ENCODE results near the gene THSD4.

The THSD4 gene

DNA sequence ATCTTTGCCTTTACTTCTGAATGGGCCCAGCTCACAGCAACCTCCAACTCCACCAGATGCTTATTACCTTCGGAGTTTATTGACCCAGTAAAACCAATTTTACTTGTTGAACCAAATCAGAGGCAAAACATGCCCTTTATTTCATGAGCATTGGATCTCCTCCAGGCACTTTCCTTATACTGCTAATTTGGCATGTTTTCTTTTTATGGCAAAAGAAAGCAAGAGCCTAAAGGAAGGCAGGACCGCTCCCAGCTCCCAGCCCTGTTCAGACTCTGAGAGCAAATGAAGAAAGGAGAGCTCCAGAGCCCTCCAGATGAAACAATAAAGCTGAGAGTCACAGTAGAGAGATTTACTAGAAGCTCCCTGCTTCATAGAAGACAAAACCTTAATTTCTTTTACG, 613.6 kb downstream of the THSD4 start:
- no peak overlapping the region for H3K4me3 Mint-ChIP-seq
- no peak for DNase-seq
- peaks cover 16 to 28% of the 10 kb centered on the region in 2 donors for H3K27me3 Mint-ChIP-seq
- H3K27ac Mint-ChIP-seq, result no peak overlapping the region
- no peaks in the 10 kb centered on the region for H3K4me1 Mint-ChIP-seq
- H3K36me3 Mint-ChIP-seq, result no peaks in the 10 kb centered on the region
- H3K9me3 Mint-ChIP-seq, result peaks cover 0 to 3% of the 10 kb centered on the region in 2 donors
- ATAC-seq (replicated peaks), result no peak

DNA sequence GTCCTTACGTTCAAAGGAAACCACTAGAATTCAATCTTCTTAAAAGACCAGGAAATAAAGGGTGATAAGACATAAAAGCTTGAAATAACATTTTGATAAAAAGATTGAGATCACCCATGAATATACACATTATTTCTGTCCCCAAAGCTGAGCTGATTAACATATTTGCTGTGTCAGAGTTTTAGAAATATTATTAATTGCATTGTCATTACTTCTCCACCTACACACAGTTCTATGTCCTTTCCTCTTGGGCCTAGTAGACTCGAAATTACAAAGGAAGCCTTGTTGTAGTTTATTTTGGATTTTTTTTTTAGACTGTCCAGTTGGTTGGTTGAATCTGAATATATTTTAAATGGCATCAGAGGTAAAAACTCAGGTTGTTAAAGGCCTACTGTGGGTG, 614.0 kb downstream of the THSD4 start:
- Mint-ChIP-seq H3K4me1 (no peaks in the 10 kb centered on the region), H3K27ac (no peak overlapping the region), H3K4me3 (no peak overlapping the region), H3K36me3 (no peaks in the 10 kb centered on the region), H3K9me3 (peaks cover 0 to 3% of the 10 kb centered on the region in 2 donors), H3K27me3 (peaks cover 14 to 28% of the 10 kb centered on the region in 2 donors)
- ATAC-seq (replicated peaks) (no peak), DNase-seq (no peak)

DNA sequence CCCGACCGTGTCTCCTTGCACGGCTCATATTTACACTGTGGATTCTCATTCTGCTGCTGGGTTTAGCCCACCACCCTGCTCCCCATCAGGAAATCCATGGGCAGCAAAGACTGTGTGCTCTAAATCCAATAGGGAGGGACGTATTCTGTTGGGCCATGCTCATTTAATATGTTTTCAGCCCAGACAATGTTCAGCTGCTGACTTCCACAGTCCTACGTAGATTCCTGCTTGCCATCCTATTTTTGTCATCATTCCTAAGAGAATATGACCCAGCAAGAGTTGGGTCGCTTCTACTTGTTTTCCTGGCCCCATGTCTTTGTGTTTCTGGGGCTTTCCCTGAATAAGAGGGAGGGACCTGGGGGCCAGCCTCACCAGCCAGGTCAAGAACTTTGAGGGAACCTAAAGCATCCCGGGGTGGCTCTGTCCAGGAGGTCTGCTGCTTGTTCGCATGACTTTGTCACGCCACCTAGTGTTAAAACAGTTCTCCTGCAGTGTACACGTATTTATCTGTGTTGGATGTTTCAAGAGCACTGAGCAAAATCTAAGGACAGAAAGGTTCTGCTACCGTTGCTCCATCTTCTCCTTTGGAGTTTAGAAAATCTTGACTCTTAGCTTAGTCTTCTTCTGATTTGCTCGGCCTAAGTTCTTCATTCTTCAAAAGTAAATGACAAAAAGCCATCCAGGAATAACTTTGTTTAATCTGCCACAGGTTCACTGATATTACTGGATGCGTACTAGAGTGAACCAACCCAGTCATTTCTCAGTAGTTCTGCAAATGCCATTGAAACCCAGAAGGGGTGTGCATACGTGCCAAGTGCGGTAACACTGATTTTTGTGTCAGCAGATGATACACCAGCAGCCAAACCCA, 615.2 kb downstream of the THSD4 start:
- DNase-seq, result peak; percentile 9
- no peaks in the 10 kb centered on the region for H3K4me1 Mint-ChIP-seq

DNA sequence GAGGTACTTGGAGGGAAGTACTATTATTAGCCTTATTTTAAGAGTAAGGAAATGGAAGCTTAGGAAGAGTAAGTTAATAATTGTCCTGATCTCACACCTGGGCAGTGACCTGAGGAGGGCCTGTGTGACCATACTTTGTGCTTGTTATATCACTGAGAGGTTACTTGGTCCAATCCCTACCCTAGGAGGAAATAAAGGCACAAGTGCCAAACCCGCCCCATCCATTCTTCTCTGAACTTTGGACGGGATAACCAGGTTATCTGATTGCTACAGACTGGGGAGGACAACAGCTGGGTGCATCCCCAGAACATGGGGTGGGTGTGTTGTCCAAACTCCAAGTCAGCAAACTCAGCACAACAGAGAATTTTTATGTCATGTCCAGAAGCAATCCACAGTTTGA, 617.4 kb downstream of the THSD4 start:
- DNase-seq, result no peak
- no peak for ATAC-seq (replicated peaks)
- H3K4me1 Mint-ChIP-seq, result no peaks in the 10 kb centered on the region
- no peak overlapping the region for H3K27ac Mint-ChIP-seq
- peaks cover 0 to 3% of the 10 kb centered on the region in 2 donors for H3K9me3 Mint-ChIP-seq
- peaks cover 14 to 20% of the 10 kb centered on the region in 2 donors for H3K27me3 Mint-ChIP-seq
- no peaks in the 10 kb centered on the region for H3K36me3 Mint-ChIP-seq
- no peak overlapping the region for H3K4me3 Mint-ChIP-seq

More for the DNA sequence above, 615.2 kb downstream of the THSD4 start:
- peak; percentile 84 to 86 for ATAC-seq (replicated peaks)
- Mint-ChIP-seq H3K4me3 (no peak overlapping the region), H3K36me3 (no peaks in the 10 kb centered on the region), H3K9me3 (peaks cover 0 to 3% of the 10 kb centered on the region in 2 donors), H3K27ac (no peak overlapping the region), H3K27me3 (peaks cover 14 to 24% of the 10 kb centered on the region in 2 donors)

DNA sequence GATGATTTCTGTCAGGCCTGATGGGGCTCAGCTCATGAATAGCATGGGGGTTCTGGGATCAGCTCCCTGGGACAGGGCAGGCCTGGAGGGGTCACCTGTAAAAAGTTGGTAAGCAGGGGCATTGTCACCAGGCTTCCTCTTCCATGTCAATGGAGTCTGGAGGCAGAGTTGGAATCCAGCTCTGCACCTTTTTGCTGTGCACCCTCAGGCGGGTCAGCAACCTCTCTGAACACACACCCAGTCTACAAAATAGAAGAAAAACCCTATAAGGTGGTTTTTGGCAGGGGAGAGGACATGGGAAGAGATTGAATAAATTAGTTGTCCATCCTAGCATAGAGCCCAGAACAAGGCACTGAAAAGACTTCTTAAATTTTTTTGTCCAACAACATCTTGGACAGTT, 617.9 kb downstream of the THSD4 start:
- ATAC-seq (replicated peaks) (no peak), DNase-seq (no peak)
- Mint-ChIP-seq H3K9me3 (peaks cover 0 to 2% of the 10 kb centered on the region in 2 donors), H3K27ac (no peak overlapping the region), H3K4me3 (no peak overlapping the region), H3K4me1 (no peaks in the 10 kb centered on the region), H3K27me3 (peaks cover 12 to 20% of the 10 kb centered on the region in 2 donors), H3K36me3 (no peaks in the 10 kb centered on the region)

DNA sequence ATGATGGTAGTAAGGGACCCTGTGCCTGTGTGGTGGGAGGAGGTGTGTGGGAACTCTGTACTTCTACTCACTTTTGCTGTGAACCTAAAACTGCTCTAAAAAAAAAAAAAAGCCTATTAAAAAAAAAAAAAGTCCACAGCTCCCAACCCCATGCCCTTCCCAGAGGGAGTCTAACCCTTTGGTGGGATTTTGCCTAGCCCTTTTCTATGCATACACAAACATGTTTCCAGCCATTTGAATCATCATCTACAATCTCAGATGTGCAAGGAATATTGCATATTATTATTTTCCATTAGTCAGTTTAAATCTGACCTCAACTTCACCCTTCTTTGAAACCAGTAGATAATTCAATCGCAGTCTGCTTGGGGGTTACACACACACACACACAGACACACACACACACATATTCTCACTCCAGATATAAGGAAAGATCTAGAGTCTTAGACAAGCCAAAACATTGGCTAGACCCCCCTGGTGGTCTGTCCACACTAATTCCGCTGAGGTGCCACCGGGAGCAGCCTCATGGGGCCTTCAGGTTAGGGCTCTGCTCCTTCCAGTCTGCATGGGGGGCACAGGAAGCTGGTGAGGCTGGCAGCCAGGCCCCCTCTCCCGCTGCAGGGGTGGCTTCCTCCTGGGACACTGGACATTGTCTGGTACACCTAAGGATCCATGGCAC, 619.6 kb downstream of the THSD4 start:
- Mint-ChIP-seq H3K4me1 (no peaks in the 10 kb centered on the region), H3K4me3 (no peak overlapping the region), H3K36me3 (no peaks in the 10 kb centered on the region), H3K27me3 (peaks cover 10 to 15% of the 10 kb centered on the region in 2 donors), H3K9me3 (no peaks in the 10 kb centered on the region), H3K27ac (no peak overlapping the region)
- DNase-seq (no peak), ATAC-seq (replicated peaks) (no peak)

DNA sequence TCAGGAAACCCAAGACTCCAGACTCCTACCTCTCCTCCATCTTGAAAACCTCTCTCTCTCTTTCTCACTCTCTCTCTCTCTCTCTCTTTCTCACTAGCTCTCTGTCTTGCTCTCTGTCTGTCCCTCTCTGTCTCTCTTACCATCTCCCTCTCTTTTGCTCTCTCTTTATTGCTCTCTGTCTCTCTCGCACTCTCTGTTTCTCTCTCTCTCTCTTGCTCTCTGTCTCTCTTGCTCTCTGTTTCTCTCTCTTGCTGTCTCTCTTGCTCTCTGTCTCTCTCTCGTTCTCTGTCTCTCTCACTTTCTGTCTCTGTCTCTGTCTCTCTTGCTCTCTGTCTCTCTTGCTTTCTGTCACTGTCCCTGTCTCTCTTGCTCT, 620.1 kb downstream of the THSD4 start:
- ATAC-seq (replicated peaks) (no peak), DNase-seq (no peak)
- H3K27me3 Mint-ChIP-seq, result peaks cover 10 to 13% of the 10 kb centered on the region in 2 donors
- H3K4me3 Mint-ChIP-seq, result no peak overlapping the region
- no peaks in the 10 kb centered on the region for H3K9me3 Mint-ChIP-seq
- H3K4me1 Mint-ChIP-seq, result no peaks in the 10 kb centered on the region
- H3K27ac Mint-ChIP-seq, result no peak overlapping the region
- H3K36me3 Mint-ChIP-seq, result no peaks in the 10 kb centered on the region

DNA sequence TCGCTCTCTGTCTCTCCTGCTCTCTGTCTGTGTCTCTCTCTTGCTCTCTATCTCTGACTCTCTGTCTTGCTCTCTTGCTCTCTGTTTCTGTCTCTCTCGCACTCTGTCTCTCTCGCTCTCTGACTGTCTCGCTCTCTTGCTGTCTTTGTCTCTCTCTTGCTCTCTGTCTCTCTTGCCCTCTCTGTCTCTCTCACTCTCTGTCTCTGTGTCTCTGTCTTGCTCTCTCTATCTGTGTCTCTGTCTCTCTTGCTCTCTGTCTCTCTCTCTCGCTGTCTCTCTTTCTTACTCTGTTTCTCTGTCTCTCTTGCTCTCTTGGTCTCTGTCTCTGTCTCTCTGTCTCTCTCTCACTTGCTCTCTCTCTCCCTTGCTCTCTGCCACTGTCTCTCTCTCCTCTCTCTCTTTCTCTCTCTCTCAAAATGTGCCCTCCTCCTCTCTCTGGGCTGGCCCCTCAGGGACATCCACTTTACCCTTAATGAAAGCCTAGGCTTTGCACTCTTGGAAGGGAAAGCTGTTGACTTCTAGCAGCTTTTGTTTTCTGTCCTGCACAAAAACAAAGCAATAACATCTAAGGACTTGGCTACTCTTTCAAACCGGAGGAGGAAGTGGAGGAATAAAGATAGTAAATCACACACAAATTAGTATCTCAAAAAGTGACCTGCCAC, 621.1 kb downstream of the THSD4 start:
- no peaks in the 10 kb centered on the region for H3K9me3 Mint-ChIP-seq
- H3K27ac Mint-ChIP-seq, result no peak overlapping the region
- no peaks in the 10 kb centered on the region for H3K4me1 Mint-ChIP-seq
- H3K36me3 Mint-ChIP-seq, result no peaks in the 10 kb centered on the region
- no peak overlapping the region for H3K4me3 Mint-ChIP-seq
- ATAC-seq (replicated peaks) (no peak), DNase-seq (no peak)
- H3K27me3 Mint-ChIP-seq, result peaks cover 8 to 10% of the 10 kb centered on the region in 2 donors

DNA sequence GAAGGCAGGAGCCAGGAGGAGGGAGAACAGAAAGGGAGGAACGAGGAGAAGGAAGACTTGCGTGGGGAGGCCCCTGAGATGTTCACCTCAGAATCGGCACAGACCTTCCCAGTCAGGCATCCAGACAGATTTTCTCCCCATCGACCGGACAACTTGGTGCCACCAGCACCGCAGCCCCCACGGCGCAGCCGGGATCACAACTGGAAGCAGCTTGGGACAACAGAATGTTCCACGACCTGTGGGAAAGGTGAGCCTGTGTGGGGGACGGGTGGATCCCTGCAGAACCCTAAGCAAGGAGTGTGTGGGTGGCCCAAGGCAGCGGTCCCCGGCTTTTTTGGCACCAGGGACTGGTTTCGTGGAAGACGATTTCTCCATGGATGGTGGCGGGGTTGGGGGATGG, 622.5 kb downstream of the THSD4 start:
- H3K4me1 Mint-ChIP-seq, result no peaks in the 10 kb centered on the region
- no peak for DNase-seq
- H3K9me3 Mint-ChIP-seq, result no peaks in the 10 kb centered on the region
- H3K36me3 Mint-ChIP-seq, result no peaks in the 10 kb centered on the region
- no peak overlapping the region for H3K4me3 Mint-ChIP-seq
- H3K27ac Mint-ChIP-seq, result no peak overlapping the region
- peaks cover 8 to 11% of the 10 kb centered on the region in 2 donors for H3K27me3 Mint-ChIP-seq
- no peak for ATAC-seq (replicated peaks)

DNA sequence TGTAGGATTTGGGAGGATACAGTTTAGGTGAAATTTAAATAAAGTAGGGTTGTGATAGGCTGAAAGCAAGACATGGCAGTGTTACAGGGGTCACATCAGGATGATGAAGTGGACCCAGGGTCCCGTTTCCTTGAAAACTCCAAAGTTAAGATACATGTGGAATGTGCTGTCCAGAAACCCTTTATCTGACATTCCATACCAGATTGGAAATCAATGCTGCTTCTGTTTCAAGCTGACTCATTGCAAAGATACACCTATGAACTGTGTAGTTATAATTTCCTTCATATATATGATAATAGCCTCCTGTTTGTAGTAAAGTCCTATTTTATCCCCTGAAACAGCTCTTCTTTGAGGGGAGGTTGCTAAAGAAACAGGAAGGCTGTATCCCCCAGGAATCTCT, 624.1 kb downstream of the THSD4 start:
- H3K27ac Mint-ChIP-seq, result no peak overlapping the region
- no peaks in the 10 kb centered on the region for H3K9me3 Mint-ChIP-seq
- H3K4me3 Mint-ChIP-seq, result no peak overlapping the region
- H3K36me3 Mint-ChIP-seq, result no peaks in the 10 kb centered on the region
- DNase-seq, result no peak
- H3K27me3 Mint-ChIP-seq, result peaks cover 10 to 12% of the 10 kb centered on the region in 2 donors
- ATAC-seq (replicated peaks), result no peak
- no peaks in the 10 kb centered on the region for H3K4me1 Mint-ChIP-seq

DNA sequence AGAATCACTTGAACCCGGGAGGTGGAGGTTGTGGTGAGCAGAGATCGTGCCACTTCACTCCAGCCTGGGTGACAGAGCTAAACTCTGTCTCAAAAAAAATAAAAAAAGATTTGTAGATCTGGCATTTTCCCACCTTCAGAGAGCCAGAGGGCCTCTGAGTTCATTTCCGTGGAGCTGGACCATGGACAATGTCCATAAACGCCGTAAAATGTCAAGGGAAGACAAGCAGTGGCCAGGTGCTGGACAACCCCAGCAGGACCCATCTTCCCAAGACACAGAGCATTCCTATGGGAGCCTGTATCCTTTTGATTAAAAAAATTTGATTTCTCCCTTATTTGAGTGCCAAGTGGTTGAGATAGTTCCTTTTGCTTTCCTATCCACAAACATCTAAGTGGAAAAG, 627.7 kb downstream of the THSD4 start:
- H3K9me3 Mint-ChIP-seq, result no peaks in the 10 kb centered on the region
- ATAC-seq (replicated peaks) (no peak), DNase-seq (no peak)
- H3K27me3 Mint-ChIP-seq, result peaks cover 30 to 34% of the 10 kb centered on the region in 2 donors
- no peak overlapping the region for H3K4me3 Mint-ChIP-seq
- no peaks in the 10 kb centered on the region for H3K36me3 Mint-ChIP-seq
- peaks cover 2% of the 10 kb centered on the region in 2 donors for H3K4me1 Mint-ChIP-seq
- no peak overlapping the region for H3K27ac Mint-ChIP-seq

DNA sequence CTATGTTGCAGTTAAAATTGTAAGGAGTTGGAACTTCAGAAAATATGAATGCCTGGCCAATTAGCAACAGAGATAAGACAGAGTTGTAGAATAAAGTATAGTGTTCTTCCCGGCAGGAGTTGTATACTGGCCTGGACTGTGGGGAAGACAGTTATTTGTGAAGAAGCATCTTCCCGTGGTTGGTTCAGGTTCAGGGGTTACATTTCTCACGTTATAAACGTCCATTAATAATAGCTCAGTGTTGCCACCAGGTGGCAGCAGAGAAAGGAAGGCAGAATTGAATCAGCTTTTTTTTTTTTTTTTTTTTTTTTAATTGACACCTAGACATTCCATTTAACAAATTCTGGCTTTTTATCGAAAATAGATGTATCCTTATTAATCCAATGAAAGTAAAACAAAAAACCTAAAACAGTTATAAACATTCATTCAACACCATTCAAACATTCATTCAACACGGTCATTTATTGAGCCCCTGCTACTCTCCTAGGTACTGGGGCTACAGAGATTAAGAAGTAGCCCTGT, 628.7 kb downstream of the THSD4 start:
- Mint-ChIP-seq H3K4me1 (peaks cover 6 to 7% of the 10 kb centered on the region in 2 donors), H3K9me3 (no peaks in the 10 kb centered on the region), H3K36me3 (no peaks in the 10 kb centered on the region), H3K27ac (no peak overlapping the region), H3K27me3 (peaks cover 34 to 35% of the 10 kb centered on the region in 2 donors), H3K4me3 (no peak overlapping the region)
- no peak for DNase-seq
- ATAC-seq (replicated peaks), result peak in 1 of 2 donors; percentile 50

DNA sequence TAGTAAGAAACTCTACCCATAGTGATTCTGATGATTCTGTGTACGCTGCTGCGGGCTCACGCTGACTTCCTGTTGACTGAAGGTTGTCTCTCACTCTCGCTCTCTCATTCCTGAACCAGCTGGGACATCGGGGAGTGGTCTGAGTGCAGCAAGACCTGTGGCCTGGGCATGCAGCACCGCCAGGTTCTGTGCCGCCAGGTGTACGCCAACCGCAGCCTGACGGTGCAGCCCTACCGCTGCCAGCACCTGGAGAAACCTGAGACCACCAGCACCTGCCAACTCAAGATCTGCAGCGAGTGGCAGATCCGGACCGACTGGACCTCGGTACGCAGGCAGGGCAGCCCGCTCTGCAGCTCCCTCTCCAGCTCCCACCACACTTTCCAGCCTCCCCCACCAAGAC, 631.4 kb downstream of the THSD4 start:
- peaks cover 38 to 41% of the 10 kb centered on the region in 2 donors for H3K27me3 Mint-ChIP-seq
- H3K9me3 Mint-ChIP-seq, result no peaks in the 10 kb centered on the region
- H3K27ac Mint-ChIP-seq, result no peak overlapping the region
- ATAC-seq (replicated peaks) (no peak), DNase-seq (no peak)
- peaks cover 6 to 7% of the 10 kb centered on the region in 2 donors for H3K4me1 Mint-ChIP-seq
- no peaks in the 10 kb centered on the region for H3K36me3 Mint-ChIP-seq
- no peak overlapping the region for H3K4me3 Mint-ChIP-seq
